Skeletal muscle tissue (tissue), 4 donors: ENCODE measurements around the gene TTLL11. TPM values are rescaled to one million over a fixed set of nuclear protein-coding genes. Genes with fewer than 3 reads are reported as not detected.

Experiments
- H3K27ac ChIP-seq: one replicate; pipeline ENCODE4 v1.7.0; 2013; ENCODE audit warnings: mild to moderate bottlenecking, low read depth, low read length, inconsistent platforms
- H3K27me3 ChIP-seq, 3 donors: one replicate each; pipeline ENCODE4 v1.7.0; 2013; ENCODE audit warnings: low read length in 3 of 3; ENCODE audit not compliant: control insufficient read depth in 3 of 3, insufficient read depth in 3 of 3
- H3K36me3 ChIP-seq, 3 donors: one replicate each; pipeline ENCODE4 v1.7.0; 2013; ENCODE audit warnings: low read length in 3 of 3; ENCODE audit not compliant: control insufficient read depth in 3 of 3, insufficient read depth in 3 of 3
- H3K4me1 ChIP-seq, 3 donors: one replicate each; pipeline ENCODE4 v1.7.0; 2013; ENCODE audit warnings: low read length in 3 of 3, mild to moderate bottlenecking in 3 of 3; ENCODE audit not compliant: control insufficient read depth in 3 of 3, insufficient read depth in 3 of 3
- H3K4me3 ChIP-seq, 3 donors: one replicate each; pipeline ENCODE4 v1.7.0; 2013; ENCODE audit warnings: low read length in 3 of 3
- H3K9ac ChIP-seq, 3 donors: one replicate each; pipeline ENCODE4 v1.7.0; 2013; ENCODE audit warnings: low read length in 3 of 3, mild to moderate bottlenecking in 3 of 3, moderate library complexity in 2 of 3, low read depth in 1 of 3
- H3K9me3 ChIP-seq, 3 donors: one replicate each; pipeline ENCODE4 v1.7.0; 2013; ENCODE audit warnings: low read length in 3 of 3; ENCODE audit not compliant: control insufficient read depth in 3 of 3
- total RNA-seq: library from RNA; depleted of rRNA; stranded (reverse); fragments of >200 nt; gene quantifications from one replicate; pipeline ENCODE4 v1.2.3, GENCODE V29; 2014
- donor health status: Osteomylitis.

The TTLL11 gene
- total RNA-seq, 1 donor from 2014 or later, result 13.0 TPM

DNA sequence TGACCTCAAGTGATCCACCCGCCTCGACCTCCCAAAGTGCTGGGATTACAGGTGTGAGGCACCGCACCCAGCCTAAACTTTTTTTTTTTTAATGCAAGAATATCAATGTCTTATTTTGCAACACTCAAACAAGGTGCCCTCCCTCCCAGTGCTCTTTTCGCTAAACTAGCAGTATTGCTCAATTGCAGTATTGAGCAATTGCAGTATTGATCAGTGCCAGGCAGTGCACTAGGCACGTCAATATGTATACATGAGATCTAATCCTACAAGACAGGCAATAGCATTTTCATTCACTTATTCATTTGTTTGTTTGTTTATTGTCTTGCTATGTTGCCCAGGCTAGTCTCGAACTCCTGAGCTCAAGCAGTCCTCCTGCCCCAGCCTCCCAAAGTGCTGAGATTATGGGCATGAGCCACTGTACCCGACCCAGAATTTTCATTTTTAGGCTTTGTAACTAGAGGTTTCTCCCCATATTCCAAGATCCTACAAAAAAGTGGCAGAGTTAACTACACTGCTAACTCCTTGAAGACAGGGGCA lies 94.5 kb downstream of the TTLL11 start:
- no peak overlapping the region for H3K27ac ChIP-seq
- peaks cover 21 to 31% (median 26%) of the 10 kb centered on the region in 3 donors for H3K4me1 ChIP-seq
- H3K9ac ChIP-seq, result no peak overlapping the region
- H3K4me3 ChIP-seq, result no peak overlapping the region
- no peaks in the 10 kb centered on the region for H3K9me3 ChIP-seq
- H3K27me3 ChIP-seq, result no peaks in the 10 kb centered on the region
- H3K36me3 ChIP-seq, result no peaks in the 10 kb centered on the region

DNA sequence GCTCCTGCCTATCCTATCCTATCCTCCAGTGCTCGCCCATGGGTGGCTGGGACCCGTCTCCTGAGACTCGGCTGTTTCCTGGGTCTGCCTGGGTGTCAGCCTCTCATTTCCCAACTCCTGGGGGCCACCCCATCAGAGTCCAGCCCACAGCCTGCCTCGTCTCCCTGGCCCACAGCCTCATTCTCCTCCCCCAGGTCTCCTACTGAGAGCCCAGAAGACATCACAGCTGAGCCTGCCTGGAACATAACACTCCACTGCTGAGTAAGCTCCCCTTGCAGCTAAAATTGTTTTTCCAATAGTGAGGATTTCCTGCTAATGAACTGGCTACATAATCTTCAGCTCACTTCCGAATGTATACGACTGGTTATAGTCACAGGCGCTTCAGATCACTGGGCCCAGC lies 95.3 kb downstream of the TTLL11 start:
- Histone ChIP-seq H3K27ac (no peak overlapping the region), H3K4me1 (peaks cover 19 to 29% (median 23%) of the 10 kb centered on the region in 3 donors), H3K27me3 (no peaks in the 10 kb centered on the region), H3K9me3 (no peaks in the 10 kb centered on the region), H3K4me3 (no peak overlapping the region), H3K9ac (peak overlapping the region in 1 of 3 donors; percentile 16), H3K36me3 (no peaks in the 10 kb centered on the region)

DNA sequence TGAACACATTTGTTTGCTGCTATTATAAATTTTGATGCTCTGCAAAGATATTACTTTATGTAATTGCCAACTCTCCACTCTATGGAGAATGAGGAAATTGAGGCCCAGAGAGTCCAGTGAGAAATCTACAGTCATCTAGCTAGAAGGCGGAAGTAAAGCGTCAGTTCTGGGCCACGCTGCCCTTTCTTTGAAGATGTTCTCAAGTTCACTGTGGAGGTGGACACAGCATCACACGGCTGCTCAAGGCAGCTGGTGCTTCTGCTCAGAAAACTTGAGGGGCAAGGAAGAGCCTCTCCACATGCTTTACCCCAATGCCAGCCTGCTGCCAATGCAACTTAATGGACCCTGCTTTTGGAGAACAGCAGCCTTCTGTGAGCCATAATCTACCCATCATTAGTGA lies 96.3 kb downstream of the TTLL11 start:
- H3K9ac ChIP-seq, result no peak overlapping the region
- H3K4me3 ChIP-seq, result no peak overlapping the region
- no peaks in the 10 kb centered on the region for H3K9me3 ChIP-seq
- peaks cover 16 to 21% (median 18%) of the 10 kb centered on the region in 3 donors for H3K4me1 ChIP-seq
- H3K36me3 ChIP-seq, result no peaks in the 10 kb centered on the region
- no peaks in the 10 kb centered on the region for H3K27me3 ChIP-seq
- no peak overlapping the region for H3K27ac ChIP-seq

DNA sequence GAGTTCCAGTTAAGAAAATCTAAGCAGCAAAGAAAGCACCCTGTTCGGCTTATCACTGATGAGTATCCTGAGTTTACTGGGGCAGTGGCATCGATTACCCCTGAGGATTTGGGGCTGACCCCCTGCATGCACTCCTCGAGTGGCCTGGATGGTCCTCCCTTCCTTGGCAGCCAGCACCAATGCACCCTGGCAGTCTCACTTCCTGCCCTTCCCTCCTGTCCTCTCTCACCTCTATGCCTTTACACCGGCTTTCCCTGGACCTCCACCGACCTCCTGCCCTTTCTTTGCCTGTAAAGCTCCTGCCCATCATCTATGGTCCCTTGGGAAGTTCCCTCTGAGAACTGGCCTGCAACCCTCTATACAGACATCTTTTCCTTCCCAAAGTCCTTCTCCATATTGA lies 97.1 kb downstream of the TTLL11 start:
- Histone ChIP-seq H3K27ac (no peak overlapping the region), H3K4me1 (peaks cover 14 to 22% (median 19%) of the 10 kb centered on the region in 3 donors)

DNA sequence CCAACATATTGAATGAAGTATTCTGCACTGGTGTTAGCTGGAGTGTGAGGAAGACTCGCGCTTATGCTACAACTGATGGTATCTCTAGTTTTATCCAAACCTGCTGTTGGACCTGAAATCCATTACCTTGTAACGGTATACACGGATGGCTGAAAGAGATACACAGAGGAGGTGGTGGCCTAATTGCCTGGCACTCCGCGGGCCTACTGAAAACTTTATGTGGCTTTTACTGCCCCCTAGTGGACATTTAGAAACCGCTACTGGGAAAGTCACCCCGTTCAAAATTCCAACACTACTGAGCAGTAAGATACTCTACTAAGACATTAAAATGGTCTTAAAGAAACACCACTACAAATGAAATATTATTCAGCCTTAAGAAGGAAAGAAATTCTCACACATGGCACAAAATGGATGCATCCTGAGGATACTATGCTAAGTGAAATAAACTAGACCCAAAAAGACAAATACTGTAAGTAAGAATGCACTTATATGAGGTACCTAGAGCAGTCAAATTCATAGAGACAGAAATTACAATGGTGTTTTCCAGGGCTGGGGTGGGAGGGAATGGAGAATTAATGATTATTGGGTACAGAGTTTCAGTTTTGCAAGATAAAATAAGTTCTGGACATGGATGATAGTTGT lies 100.4 kb downstream of the TTLL11 start:
- H3K27ac ChIP-seq, result no peak overlapping the region

More for the DNA sequence above, 97.1 kb downstream of the TTLL11 start:
- Histone ChIP-seq H3K27me3 (no peaks in the 10 kb centered on the region), H3K36me3 (no peaks in the 10 kb centered on the region), H3K9ac (no peak overlapping the region), H3K4me3 (no peak overlapping the region), H3K9me3 (no peaks in the 10 kb centered on the region)

DNA sequence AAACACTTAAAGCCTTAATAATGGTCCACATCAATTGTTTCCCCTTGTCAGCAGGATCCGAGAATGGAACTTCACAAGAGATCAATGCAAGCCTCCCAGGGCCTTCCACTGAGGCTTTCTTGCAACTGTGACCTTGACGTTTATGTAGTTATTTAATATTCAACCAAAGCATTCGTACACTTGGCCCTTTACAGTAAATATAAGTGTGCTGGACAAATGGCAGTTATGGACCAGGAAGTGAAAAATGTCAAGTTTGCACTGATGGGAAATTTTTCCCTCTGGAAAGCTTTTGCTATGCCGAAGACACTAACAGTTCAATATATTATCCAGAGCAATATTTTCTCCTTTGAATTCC lies 101.8 kb downstream of the TTLL11 start:
- Histone ChIP-seq H3K36me3 (peaks cover 0 to 6% (median 4%) of the 10 kb centered on the region in 3 donors), H3K4me3 (no peak overlapping the region), H3K27me3 (no peaks in the 10 kb centered on the region), H3K9me3 (no peaks in the 10 kb centered on the region), H3K9ac (no peak overlapping the region), H3K27ac (no peak overlapping the region), H3K4me1 (peaks cover 46 to 48% (median 47%) of the 10 kb centered on the region in 3 donors)

More for the DNA sequence above, 100.4 kb downstream of the TTLL11 start:
- H3K27me3 ChIP-seq, result no peaks in the 10 kb centered on the region
- H3K4me3 ChIP-seq, result no peak overlapping the region
- peaks cover 0 to 6% (median 4%) of the 10 kb centered on the region in 3 donors for H3K36me3 ChIP-seq
- no peak overlapping the region for H3K9ac ChIP-seq
- peaks cover 39 to 40% (median 40%) of the 10 kb centered on the region in 3 donors for H3K4me1 ChIP-seq
- H3K9me3 ChIP-seq, result no peaks in the 10 kb centered on the region

DNA sequence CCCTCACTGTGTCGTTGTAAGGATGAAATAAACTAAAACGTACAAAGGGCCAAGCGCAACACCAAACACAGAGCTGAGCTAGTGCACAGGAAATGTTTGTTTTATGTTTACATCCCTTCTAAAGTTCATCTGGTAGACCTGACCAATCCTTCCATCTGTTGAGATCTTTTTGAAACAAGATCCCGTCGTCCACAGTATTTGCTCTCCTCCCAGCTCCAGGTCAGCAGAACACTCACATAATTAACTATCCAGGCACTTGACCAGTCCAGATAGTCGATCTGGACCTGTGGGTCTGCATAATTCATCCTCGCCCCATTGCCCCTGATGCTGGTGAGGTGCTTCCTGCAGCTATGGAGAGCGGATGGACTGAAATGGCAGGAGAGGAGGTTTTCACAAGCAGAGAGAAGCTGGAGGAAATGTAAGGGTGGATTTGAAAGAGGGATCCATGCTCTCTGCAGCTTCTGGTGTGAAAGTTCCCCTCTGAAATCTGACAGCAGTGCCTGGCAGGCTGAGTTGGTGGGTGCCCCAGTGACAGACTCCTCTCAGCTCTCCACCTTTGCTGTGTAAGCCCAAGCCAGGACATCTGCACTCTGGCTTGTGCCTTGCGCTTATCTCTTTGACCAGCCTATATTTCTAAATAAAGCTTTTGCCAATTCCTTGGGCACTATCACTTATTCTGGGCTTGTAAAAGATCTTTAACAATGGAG lies 102.4 kb downstream of the TTLL11 start:
- Histone ChIP-seq H3K9me3 (no peaks in the 10 kb centered on the region), H3K27ac (no peak overlapping the region), H3K27me3 (no peaks in the 10 kb centered on the region), H3K4me1 (peaks cover 51 to 53% (median 52%) of the 10 kb centered on the region in 3 donors), H3K9ac (no peak overlapping the region), H3K4me3 (no peak overlapping the region), H3K36me3 (peaks cover 0 to 6% (median 4%) of the 10 kb centered on the region in 3 donors)

DNA sequence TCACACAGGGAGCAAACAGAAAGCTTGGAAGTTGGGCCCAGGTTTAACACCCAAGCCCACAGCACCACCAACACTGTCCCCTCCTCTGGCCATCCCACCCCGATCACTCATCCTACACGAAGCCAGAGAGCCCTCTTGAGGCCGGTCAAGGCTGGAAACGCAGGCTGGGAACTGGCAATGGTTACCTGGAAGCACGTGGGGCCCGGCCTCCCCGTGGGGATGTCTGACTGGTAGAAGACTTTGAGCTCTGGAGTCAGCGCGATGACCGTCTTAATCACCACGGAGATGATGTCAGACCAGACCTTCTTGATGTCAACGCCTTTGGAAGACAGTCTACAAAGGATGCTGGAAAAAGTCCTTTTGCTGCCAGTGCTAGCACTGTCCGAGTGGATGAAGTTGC lies 104.1 kb downstream of the TTLL11 start:
- Histone ChIP-seq H3K36me3 (peaks cover 0 to 6% (median 4%) of the 10 kb centered on the region in 3 donors), H3K4me3 (no peak overlapping the region), H3K9me3 (no peaks in the 10 kb centered on the region), H3K27ac (no peak overlapping the region), H3K27me3 (no peaks in the 10 kb centered on the region), H3K4me1 (peaks cover 66 to 67% (median 66%) of the 10 kb centered on the region in 3 donors), H3K9ac (no peak overlapping the region)

DNA sequence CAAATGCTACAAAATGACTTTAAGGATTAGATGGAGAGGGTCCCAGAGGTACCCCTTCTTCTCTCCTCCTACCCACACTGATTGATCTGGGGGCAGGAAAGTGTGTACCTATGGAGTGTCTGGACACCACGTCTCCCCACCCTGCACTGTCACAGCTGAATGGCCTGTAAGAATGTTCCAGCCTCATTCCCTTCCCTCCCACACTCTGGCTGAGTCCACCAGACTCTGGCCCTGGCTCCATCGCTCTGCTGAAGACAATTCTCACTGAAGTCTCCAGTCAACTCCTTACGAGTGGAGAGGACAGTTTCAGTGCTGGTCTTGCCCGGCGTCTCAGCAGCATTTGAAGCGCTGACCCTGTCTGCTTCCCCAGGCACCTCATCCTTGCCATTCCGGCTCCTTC lies 105.8 kb downstream of the TTLL11 start:
- Histone ChIP-seq H3K27ac (peak overlapping the region; percentile 98), H3K4me1 (peaks cover 61 to 73% (median 64%) of the 10 kb centered on the region in 3 donors), H3K9me3 (no peaks in the 10 kb centered on the region), H3K9ac (peak overlapping the region in 1 of 3 donors; percentile 34), H3K4me3 (no peak overlapping the region), H3K36me3 (peaks cover 0 to 6% (median 4%) of the 10 kb centered on the region in 3 donors), H3K27me3 (no peaks in the 10 kb centered on the region)
